ENCODE results near the gene MILR1.
"Not testable (repeated sequence)": the region's sequence is repeated elsewhere in the genome, so short reads cannot be mapped to it uniquely, and the experiment has no call there.

MILR1 gene

GRCh38 chr17:64480951-64481350, 32.0 kb downstream of the MILR1 start:
- DNase-seq: no peak

DNA sequence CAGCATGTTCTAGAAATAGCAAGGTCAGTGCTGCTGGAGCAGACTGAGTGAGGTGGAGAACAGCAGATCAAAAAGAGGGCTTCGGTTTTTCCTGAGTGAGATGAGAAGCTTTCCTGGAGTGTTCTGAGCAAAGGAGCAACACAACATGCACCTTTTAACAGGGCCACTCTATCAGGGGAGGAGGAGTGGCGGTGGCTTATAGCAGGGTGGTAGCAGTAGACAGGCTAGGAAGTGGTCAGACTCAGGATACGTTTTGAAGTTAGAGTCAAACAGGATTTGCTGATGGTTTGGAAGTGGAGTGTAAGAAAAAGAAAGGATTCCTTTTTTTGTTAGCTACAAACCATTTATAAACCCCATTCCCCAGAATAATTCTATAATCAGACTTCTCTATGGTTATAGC, 35.5 kb downstream of the MILR1 start:
- no peak for DNase-seq

DNA sequence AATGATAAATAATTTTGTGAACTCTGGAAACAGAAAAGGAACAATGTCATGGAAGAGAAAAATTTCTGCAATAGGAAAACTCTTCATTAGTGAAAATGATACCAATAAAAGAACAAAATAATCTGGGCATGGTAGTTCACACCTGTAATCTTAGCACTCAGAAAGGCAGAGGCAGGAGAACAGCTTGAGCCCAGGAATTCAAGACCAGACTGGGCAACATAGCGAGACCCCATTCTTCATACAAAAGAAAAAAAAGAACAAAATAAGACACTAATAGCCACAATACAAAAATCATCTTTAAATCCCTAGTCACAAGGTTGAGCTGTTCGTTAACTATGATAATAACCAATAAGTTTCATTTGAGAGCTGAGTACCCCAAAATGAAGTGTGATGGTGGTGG, 39.4 kb downstream of the MILR1 start:
- DNase-seq: no peak

DNA sequence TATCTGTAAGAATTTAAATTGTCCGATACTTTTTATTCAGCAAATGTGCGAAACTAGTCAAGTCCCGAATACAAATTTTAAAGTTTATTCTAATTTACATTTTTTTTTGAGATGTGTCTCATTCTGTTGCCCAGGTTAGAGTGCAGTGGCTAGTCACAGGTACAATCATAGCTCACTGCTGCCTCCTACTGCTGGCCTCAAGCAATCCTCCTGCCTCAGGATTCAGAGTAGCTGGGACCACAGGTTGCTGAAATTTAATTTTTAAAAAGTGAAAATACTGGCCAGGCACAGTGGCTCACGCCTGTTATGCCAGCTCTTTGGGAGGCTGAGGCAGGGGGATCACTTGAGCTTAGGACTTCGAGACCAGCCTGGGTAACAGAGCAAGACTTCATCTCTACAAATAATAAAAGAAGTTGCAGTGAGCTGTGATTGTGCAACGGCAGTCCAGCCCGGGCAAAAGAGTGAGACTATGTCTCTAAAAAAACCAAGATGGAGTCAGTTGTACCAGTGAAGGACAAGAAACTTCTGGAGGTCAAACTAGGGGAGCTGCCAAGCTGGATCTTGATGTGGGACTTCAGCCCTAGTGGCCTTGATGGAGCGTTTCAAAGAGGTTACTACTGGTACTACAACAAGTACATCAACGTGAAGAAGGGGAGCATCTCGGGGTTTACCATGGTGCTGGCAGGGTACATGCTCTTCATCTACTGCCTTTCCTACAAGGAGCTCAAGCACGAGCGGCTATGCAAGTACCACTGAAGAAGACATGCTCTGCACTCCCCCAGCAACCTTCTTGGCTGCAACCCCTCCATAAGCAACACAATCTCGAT, 42.3 kb downstream of the MILR1 start:
- DNase-seq: peak; percentile 44

DNA sequence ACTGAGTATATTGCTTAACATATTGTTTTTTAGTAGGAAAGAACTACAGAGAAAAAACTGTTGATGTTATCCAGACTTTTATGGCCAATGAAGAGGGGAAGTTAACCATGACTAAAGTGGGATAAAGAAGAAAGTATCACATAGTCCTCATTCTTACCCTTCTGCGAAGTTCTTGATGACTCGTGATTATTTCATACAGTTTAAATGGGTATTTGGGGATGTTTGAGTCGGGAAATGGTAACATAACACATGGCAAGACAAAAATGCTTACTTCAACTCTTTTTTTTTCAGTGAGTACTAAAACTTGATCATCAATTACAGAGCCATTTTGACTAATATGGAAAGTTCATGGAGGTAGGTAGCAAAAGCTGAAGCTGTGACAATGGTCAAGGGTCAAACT, 43.1 kb downstream of the MILR1 start:
- no peak for DNase-seq

- DNase-seq: no peak
Observed at GRCh38 chr17:64492481-64493109, 43.7 kb downstream of the MILR1 start.

GRCh38 chr17:64494121-64494520, 45.2 kb downstream of the MILR1 start:
- DNase-seq: no peak

DNA sequence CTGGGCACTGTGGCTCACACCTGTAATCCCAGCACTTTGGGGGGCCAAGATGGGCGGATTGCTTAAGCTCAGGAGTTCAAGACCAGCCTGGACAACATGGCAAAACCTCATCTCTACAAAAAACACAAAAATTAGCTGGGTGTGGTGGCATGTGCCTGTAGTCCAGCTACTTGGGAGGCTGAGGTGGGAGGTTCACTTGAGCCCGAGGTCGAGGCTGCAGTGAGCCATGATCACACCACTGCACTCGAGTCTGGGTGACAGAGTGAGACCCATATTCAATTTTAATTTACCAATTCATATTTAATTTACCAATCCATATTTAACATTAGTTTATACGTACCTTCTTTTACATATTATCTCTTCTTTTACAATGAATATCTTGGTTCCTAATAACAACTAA, 46.4 kb downstream of the MILR1 start:
- not testable (repeated sequence) for DNase-seq

DNA sequence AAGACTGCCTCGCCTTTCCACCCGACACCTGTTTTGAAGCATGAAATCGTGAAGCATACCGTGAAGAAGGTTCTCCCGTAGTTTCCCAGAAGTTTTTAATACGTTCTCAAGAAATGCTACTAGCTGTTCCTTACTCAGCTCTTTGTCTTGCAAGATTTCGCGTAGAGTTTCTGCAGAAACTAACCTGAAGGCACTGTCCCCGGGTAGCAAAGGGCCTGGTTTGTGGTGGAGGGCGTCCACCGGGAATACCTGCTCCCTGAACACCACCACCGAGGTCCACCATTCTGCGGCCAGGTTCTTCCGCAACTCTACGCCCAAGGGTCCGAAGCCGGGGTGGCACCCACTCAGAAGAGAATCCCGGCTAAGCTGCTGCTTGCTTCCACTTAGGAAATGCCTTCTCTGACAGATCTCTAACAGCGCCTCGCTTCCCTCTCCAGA, 47.5 kb downstream of the MILR1 start:
- no peak for DNase-seq

GRCh38 chr17:64496786-64497564, 48.1 kb downstream of the MILR1 start, which contains the start of gene POLG2:
Gene POLG2 (minus strand): TSS chr17:64497054. CDS start chr17:64496968, 86 bp downstream.
- peak; percentile 96 for DNase-seq

- no peak for DNase-seq
Observed at GRCh38 chr17:64497565-64498035, 48.7 kb downstream of the MILR1 start.

GRCh38 chr17:64498308-64499203, 49.6 kb downstream of the MILR1 start:
- DNase-seq: no peak

- DNase-seq: no peak
Observed at GRCh38 chr17:64499805-64500486, 51.0 kb downstream of the MILR1 start.

DNA sequence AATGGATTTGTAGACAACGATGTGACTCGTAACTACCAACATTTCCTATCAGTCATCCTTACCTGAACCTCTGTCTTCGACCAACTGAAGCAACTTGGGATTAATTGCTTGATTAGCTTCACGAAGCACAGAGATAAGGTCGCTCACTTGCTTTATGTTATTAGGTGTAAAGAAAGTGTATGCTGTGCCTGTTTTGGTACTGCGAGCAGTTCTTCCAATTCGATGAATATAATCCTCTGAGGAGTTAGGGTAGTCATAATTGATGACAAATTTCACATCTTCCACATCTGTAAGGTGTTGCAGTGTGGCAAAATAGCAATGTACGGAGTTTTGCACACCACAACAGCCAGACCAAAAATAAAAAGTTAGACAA, 51.6 kb downstream of the MILR1 start:
- DNase-seq: no peak

DNA sequence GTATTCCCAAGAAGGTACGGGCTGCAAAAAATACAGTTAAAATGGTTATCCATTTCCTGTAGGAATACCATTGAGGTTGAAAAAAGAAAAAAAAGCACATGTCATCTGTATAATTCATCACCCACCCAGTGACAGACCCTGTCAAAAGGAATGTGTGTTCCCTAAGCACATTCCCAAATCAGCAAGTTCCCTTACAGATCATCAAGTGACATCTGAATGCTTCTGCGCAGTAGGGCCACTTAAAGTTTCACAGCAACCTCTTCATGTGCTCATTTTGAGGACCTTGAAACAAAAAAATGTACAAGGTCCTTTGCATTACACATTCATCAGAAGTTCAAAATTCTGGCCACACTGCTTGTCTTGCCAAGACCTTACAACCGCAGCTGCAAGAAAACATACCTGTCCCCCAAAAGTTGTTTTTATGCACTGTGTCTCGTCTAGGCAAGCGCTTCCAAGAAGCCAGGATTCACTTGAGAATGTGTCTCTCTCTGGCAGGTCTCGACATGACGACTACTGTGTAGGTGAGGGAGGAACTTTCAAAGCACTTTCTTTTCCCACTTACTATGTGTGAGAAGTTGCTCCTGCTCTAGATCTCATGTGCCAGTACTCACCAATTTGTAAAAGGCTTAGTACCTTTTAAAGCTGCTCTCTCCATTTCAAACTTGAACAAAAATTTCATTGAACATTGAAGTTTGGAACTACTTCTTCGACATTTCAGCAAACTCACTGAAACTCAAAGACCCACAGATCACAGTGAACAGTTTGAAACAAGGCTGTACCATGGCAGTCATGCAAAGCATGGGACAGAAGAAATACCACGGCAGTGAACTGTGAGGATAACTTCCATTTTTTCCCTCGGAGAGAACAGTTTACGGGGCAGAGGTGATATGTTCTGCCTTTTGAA, 52.2 kb downstream of the MILR1 start:
- no peak for DNase-seq

DNA sequence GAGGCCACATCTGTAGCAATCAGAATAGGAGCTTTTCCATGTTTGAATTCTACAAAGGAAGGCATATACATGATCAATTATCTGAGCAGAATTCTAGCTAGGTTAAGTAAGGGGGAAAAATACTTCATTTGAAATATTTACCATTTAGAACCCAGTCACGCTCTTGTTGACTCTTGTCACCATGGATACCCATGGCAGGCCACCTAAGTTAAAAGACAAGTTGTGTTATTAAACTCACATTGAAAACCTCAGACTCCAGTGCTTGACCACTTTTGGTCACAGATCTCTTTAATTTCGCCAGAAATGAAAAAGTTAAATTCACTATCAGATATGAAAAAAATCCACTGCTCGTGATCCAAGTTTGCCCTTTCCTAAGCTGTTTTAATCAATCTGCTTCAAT, 53.1 kb downstream of the MILR1 start:
- DNase-seq: no peak

GRCh38 chr17:64502809-64503208, 53.9 kb downstream of the MILR1 start:
- DNase-seq: no peak

DNA sequence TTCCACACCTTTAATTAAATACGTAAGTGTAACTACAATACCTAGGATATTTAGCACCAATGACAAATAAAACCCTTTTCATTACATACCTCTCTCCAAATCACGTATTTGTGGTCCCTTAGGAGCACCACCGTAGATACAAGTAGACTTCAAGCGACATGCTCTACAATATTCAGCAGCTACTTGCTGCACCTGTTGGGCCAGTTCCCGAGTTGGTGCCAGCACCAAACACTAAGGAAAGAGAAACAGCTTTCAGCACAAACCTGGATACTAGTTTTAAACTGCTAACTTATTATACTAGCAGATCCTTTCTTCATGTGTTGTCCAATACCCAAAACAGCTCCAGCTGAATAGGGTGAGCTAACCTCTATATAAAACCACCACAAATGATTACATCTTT, 54.4 kb downstream of the MILR1 start:
- DNase-seq: no peak

- no peak for DNase-seq
Observed at GRCh38 chr17:64503821-64504768, 55.2 kb downstream of the MILR1 start.

Measured in activated CD4-positive, CD25-positive, alpha-beta regulatory T cell treated with anti-CD3 and anti-CD28 coated beads, Interleukin-2, amount 50 U/mL, for 72 hours (primary cell).